HUES48 (cell line): ENCODE data around the gene BRMS1.

ENCODE experiments used
- H3K27ac ChIP-seq: one replicate; pipeline ENCODE4 v1.7.0; 2013; ENCODE audit warnings: low read depth, low read length, inconsistent platforms
- H3K27me3 ChIP-seq: 2 replicates; pipeline ENCODE4 v1.6.1; 2013; ENCODE audit warnings: mild to moderate bottlenecking, low read length; ENCODE audit not compliant: control insufficient read depth, insufficient read depth
- H3K36me3 ChIP-seq: 2 replicates; pipeline ENCODE4 v1.6.1; 2013; ENCODE audit warnings: low read length; ENCODE audit not compliant: control insufficient read depth, insufficient read depth
- H3K4me1 ChIP-seq: 2 replicates; pipeline ENCODE4 v1.6.1; 2013; ENCODE audit warnings: mild to moderate bottlenecking, low read length; ENCODE audit not compliant: control insufficient read depth, insufficient read depth
- H3K4me3 ChIP-seq: 2 replicates; pipeline ENCODE4 v1.5.1; 2013; ENCODE audit warnings: mild to moderate bottlenecking, low read depth, low read length
- H3K9ac ChIP-seq: 2 replicates; pipeline ENCODE4 v1.6.1; 2013; ENCODE audit warnings: mild to moderate bottlenecking, low read depth, low read length, moderate library complexity
- H3K9me3 ChIP-seq: 2 replicates; pipeline ENCODE4 v1.6.1; 2013; ENCODE audit warnings: low read length; ENCODE audit not compliant: control insufficient read depth, insufficient read depth

BRMS1 gene

GRCh38 chr11:66341502-66342126 is 3.3 kb downstream of the BRMS1 start:
- Histone ChIP-seq H3K4me1 (peaks cover 5% of the 10 kb centered on the region; the same call in 1 of the 2 replicates), H3K27me3 (no peaks in the 10 kb centered on the region), H3K9ac (no peak overlapping the region), H3K36me3 (peaks cover 55% of the 10 kb centered on the region), H3K9me3 (no peaks in the 10 kb centered on the region), H3K4me3 (no peak overlapping the region), H3K27ac (no peak overlapping the region)

DNA sequence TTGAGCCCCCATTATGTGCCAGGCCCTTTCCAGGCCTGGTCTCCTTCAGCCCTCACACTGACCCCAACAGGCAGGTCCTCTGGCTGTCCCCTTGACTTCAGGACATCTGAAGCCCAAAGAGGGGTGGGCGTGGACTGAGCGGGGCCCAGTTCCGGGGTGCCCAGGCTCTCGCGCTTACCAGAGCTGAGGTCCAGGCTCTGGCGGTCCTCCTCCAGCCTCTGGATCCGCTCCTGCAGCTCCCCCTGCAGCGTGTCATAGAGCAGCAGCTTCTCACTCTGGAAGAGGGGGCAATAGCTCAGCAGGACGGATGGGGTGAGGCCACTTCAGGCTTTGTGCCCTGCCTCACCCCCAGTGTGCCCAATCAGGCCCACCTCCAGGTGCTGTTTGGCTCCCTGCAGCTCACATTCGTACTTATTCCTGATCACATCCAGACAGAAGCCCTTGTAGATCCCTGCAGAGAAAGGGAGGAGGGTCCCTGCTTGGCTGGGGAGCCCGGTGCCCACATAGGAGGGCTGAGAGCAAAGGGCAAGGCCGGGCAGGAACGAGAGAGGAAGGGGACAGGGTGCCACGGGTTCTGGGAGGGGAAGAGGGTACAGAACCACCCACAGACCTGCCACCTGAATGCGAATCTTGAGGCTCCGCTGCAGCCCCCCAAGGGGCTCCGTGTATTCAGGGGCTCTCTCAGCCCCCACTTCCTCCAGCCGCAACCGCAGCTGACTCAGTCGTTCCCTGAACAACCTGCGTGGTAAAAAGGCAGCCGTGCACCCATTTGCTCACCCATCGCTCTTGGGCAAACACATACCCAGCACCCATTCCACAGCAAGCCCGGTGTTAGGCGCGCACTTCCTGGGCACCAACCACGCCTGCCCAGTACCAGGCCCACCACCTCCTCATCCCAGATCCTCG is 4.1 kb downstream of the BRMS1 start:
- Histone ChIP-seq H3K9me3 (no peaks in the 10 kb centered on the region), H3K9ac (no peak overlapping the region), H3K4me1 (peaks cover 12% of the 10 kb centered on the region), H3K4me3 (no peak overlapping the region), H3K27ac (no peak overlapping the region), H3K36me3 (peaks cover 55% of the 10 kb centered on the region), H3K27me3 (no peaks in the 10 kb centered on the region)

- Histone ChIP-seq H3K27ac (no peak overlapping the region), H3K9ac (no peak overlapping the region), H3K4me1 (peaks cover 18% of the 10 kb centered on the region), H3K27me3 (no peaks in the 10 kb centered on the region), H3K4me3 (no peak overlapping the region), H3K9me3 (no peaks in the 10 kb centered on the region), H3K36me3 (peaks cover 55% of the 10 kb centered on the region)
Measured at GRCh38 chr11:66339686-66340483, 5.0 kb downstream of the BRMS1 start.

DNA sequence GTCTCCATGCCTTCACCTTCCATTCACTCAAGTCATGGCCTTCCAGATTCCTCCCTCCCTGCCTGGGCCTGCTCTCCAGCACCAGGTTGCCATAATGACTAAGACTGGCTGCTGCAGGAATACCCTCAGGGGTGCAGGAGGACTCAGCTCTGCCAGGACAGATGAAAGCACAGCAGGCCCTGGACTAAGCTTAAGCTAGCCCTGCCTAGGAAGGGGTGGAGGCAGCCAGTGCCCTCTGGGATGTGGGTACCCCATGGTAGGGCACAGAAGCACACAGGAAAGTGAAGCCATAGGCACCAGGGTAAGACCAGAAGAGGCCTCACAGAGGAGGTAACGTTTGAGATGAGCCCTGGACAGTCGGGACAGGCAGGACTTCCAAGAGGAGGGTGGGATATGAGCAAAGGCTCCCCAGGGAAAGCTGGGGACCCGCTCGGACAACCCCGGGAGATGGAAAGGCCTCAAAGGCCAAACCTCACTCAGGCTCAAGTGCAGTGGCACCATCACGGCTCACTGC is 5.7 kb downstream of the BRMS1 start:
- Histone ChIP-seq H3K4me3 (no peak overlapping the region), H3K27ac (no peak overlapping the region), H3K4me1 (peaks cover 18% of the 10 kb centered on the region), H3K9ac (no peak overlapping the region), H3K9me3 (no peaks in the 10 kb centered on the region), H3K27me3 (no peaks in the 10 kb centered on the region), H3K36me3 (peaks cover 55% of the 10 kb centered on the region)

DNA sequence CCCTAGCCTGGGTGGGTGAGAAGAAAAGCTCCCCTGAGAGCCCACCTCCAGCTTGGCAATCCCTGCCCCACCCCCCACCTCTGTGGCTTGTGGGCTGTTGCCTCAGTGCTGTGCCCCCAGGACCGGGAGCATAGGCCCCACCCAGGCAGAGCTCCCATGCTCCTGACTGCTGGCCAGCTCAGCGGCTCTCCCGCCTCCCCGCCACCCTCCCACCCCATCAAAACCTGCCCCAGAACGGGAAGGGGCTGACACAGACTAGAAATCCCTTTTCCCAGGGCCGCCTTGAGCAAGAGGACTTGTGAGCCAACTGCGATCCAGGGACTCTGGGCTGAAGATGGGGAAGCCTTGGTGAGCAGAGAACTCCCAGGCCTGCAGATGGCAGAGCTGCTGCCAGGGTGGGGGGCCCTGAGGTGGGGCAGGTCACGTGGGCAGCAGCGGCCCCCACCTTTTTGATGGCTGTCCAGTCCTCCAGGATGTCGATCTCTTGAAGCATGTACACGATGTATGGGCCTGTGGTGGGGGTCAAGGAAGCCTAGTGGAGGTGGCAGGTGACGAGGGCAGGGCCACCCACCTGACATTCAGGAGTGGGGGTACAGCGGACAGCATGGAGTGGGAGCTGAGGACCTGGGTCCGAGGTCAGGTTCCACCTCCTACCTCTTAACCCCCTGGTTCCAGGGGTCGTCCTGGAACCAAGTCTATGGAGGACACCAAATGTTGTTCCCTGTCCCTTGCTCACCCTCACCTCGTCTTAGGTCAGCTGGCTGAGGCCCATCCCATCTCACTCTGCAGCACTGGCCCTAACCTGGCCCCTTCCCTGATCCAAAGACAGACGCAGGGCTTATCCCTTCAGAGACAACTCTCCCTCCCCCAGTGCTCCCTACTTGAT is 6.4 kb downstream of the BRMS1 start:
- Histone ChIP-seq H3K4me3 (no peak overlapping the region), H3K4me1 (peaks cover 18% of the 10 kb centered on the region), H3K27ac (no peak overlapping the region), H3K9me3 (no peaks in the 10 kb centered on the region), H3K27me3 (no peaks in the 10 kb centered on the region), H3K9ac (no peak overlapping the region), H3K36me3 (peaks cover 54% of the 10 kb centered on the region)

GRCh38 chr11:66337103-66337899 is 7.6 kb downstream of the BRMS1 start:
- peak overlapping the region; percentile 65 for H3K27ac ChIP-seq
- H3K9ac ChIP-seq = no peak overlapping the region

DNA sequence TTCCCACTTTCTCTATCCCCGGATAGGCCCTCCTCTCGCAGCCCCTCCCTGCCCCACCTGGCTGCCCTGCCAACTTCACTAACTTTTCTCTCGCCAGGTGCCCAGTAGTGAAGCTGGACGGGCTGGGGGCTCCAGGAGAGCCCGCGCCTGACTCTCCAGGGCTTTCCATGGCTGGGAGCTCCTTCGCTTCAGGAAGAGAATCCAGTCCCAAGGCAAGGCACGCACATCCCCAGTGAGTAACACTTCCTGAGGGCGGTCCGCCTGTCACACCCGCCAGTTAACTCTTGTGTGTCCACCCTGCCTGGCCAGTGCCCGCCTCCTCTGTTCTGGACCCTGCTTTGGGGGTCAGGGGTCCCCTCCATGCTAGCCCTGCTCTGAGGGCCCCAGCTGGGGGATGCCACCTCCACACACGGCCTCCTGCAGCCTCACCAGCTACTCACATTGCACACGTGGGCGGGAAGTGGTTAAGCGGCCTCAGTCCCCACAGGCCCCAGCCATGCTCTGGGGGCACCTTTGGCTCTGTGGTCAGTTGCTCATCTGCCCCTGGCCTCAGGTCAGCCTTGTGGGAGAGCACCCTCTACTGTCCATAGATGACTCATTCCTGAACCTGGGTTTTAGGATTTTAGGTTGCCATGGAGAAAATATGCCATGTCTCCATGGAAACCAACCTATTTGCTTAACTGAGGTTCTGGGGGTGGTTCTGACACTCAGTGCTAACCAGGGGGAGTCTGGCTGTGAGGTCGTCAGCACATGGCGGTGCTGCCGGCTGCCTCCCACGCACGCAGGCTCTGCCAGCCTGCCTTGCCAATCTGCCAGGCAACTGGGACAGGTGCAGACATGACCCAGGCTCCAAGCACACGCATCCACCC is 8.4 kb downstream of the BRMS1 start, which contains the start of gene RIN1:
Gene RIN1 (minus strand): TSS at position 201 of the 869 bp plus-strand sequence. CDS start 32 bp downstream, at position 169.
- Histone ChIP-seq H3K27me3 (no peaks in the 10 kb centered on the region), H3K4me3 (peak within 1 kb of the TSS; percentile 53), H3K36me3 (peaks cover 41% of the 10 kb centered on the region), H3K4me1 (peaks cover 18% of the 10 kb centered on the region), H3K9ac (peak within 1 kb of the TSS; percentile 12; the same call in 1 of the 2 replicates), H3K9me3 (no peaks in the 10 kb centered on the region), H3K27ac (peak within 1 kb of the TSS; percentile 65)

More at GRCh38 chr11:66337103-66337899, 7.6 kb downstream of the BRMS1 start:
- H3K9me3 ChIP-seq = no peaks in the 10 kb centered on the region
- H3K4me3 ChIP-seq = no peak overlapping the region
- H3K27me3 ChIP-seq = no peaks in the 10 kb centered on the region
- peaks cover 49% of the 10 kb centered on the region for H3K36me3 ChIP-seq
- peaks cover 18% of the 10 kb centered on the region for H3K4me1 ChIP-seq

DNA sequence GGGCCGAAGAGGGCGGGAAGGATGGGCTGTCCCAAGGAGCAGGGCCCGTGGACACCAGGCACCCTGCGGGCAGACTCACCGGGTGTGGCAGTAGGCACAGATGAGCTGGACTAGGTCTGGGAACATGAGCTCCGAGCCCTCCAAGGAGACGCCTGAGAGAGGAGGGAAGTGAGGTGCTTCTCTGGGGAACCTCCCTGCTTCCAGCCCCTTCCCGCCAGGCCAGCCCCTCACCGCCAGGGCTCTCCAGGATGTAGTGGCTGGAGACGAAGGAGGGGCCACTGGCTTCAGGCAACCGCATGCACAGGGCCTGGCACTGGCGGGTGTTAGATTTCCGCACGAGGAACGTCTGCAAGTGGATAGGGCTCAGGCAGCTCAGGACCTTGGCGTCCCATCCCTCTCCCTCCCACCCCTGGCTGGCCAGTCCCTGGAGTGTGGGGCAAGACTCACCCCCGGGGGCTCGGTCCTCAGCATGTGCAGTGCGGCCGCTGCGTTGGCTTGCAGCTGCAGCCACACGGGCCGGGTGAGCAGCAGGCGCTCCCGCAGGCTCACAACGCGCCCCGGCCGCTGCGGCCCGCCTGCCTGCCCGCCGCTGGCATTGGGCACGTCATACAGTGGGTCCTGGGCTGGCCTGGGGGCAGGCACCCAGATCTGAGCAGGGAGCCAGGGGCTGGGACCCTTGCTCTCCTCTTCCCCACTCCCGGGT is 9.2 kb downstream of the BRMS1 start:
- Histone ChIP-seq H3K27me3 (no peaks in the 10 kb centered on the region), H3K4me1 (peaks cover 18% of the 10 kb centered on the region), H3K9ac (peak overlapping the region; percentile 12; the same call in 1 of the 2 replicates), H3K9me3 (no peaks in the 10 kb centered on the region), H3K27ac (peak overlapping the region; percentile 65), H3K36me3 (peaks cover 33% of the 10 kb centered on the region), H3K4me3 (peak overlapping the region; percentile 53)
